Dedifferentiated amniotic fluid mesenchymal stem cell (primary cell): ENCODE measurements around the gene LIG1.

Experiments used
- DNase-seq: peaks from one replicate; pipeline ENCODE4 v3.0.0-alpha.2; 2016; ENCODE audit errors: extremely low spot score

The LIG1 gene

GRCh38 chr19:48169939-48170803, at the start of gene LIG1, which contains the start of gene ZSWIM9:
TSS of gene LIG1 (minus strand) at chr19:48170344. CDS start at chr19:48165566, 4,778 bp downstream.
TSS of gene ZSWIM9 (plus strand) at chr19:48170680. CDS start at chr19:48171803, 1,123 bp downstream.
- DNase-seq: peak; percentile 94

DNA sequence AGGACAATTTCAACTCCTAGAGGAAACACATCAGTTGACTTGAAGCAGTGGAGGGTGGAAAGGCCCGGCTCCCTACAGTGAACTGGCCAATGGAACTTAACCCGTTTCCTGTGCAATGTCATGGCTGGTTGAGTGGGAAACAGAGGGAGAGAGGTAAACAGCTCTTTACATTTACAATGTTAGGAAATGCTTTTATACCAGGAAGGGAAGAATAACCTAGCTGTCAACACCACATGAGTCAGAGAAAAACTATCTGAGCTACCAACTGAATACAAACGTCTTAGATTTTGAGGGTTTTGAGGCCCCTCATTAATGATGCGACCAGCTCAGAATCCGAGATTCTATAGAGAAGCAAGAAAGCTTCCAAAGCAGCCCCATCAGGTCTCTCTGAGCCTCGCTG, 48.9 kb upstream of the LIG1 start:
- DNase-seq: no peak

DNA sequence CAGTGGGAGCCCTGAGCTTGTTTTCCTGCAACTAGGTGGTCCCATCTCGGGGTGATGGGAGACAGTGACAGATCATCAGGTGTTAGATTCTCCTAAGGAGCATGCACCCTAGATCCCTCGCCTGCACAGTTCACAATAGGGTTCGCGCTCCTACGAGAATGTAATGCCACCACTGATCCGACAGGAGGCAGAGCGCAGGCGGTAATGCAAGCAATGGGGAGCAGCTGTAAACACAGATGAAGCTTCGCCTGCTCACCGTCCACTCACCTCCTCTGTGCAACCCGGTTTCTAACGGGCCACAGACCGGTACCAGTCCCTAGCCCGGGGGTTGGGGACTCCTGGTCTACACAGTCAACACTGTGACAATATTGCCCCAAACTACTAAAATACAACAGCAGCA, 46.8 kb upstream of the LIG1 start:
- no peak for DNase-seq

DNA sequence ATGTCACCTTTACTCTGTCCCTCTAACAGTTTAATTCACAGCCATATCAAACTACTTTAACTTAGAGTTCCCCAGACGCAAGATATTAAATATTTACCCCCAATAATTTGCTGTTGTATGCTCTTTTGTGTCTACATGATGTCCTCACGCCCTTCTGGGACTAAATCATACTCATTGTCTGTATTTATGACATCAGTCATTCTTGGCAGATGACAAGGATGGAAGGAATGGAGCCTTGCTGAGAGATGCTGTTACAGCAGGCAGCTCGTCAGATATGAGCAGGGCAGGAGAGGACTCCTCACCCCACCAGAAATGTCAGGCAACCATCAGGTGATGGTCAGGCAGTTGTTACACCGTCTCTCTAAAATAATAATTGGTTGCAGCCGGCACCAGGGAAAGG, 43.8 kb upstream of the LIG1 start:
- no peak for DNase-seq

- no peak for DNase-seq
Measured at GRCh38 chr19:48210005-48210404, 39.9 kb upstream of the LIG1 start.

- DNase-seq: no peak
Measured at GRCh38 chr19:48206397-48207093, 36.4 kb upstream of the LIG1 start.

DNA sequence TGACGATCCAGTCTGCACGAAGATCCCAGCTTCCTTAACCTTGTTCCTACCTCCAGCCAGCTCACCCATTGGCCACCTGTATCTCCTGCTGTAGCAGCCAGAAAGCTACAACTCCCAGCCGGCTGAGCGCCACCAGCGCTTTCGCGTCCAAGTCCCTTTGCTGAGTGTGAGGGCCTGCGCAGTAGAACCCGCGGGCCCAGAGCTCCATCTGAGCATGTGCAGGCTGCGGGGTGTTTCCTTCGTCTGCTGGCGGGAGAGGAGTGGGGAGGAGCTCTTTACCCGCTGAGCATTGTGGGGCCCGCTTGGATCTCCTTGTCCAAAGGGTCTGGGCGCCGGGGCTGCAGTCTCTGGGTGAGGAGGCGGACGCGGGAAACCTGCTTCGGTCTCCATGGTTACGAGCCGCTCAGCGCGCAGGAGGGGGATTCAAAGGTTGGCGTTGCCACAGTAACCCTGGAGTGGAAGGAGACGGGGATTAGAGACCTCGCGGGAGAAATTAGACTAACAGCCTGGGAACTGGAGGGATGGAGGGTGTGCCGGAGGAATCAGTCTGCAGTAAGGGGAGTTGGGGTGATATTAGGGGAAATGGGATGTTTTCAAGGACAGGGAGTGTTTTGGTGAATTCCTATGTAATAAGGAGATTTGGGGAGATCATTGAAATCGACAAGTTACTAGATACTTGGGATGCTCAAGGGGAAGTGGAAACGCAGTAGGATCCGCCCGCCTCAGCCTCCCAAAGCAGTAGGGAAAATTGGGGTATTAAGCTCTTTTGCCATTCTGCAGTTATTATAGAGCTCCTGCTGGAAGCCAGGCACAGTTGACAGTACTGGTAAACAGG, 33.9 kb upstream of the LIG1 start:
- peak; percentile 95 for DNase-seq

DNA sequence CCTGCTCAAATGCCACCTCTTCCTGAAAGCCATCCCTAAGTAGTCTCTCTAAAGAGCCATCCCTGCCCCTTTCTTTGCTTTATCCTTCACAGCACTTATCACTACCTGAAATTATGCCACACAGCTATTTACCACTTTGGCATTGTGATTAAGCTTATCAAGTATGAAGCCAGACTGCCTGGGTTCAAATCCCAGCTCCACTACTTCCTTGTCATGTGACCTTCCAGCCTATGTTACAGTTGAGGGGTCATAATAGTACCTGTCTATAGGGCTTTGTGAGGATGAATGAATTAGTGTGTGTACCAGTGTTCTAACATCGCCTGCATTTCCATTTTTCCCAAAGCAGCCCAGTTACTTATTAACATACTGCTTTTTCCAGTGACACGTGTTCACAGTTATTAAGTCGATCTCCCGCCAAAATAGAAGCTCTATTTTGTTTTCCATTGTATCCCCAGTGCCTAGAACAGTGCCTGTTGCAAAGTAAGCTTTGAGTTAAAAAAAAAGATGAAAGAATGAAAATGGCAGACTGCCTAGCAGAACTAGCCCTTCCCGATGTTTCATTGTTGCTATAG, 33.2 kb upstream of the LIG1 start:
- no peak for DNase-seq

DNA sequence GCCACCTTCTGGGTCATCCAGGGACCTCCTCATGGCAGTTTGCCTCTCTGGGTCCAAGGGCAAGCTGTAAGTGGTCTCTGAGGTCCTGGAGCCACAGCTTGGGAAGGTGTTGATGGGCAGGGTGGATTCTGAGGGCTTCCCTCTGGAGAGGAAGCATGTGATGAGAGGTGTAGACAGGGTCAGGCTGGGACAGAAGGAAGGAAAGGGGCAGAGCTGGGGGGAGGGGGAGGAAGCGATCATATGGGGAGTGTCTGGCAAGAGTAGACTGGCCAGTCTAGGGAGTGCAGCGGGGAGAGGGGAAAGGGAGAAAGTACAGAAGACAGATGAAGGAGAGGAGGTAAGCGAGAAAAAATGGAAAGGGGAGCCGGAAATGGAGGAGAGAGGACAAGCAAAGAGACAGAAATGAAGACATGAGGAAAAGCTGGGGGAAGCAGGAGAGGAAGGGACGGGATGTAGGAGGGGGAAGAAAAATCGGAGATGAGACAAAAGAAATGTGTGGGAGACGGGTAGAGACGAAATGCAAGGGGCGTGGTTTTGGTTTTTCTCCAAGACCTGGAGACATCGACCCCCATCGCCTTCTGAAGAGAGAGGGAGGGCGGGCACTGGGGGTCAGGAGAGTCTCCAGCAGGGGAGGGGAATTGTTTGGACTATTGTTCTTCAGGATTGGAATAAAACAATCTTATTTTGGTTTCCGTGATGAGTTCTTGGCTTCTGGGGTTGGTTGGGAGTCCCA, 27.0 kb upstream of the LIG1 start:
- DNase-seq: no peak

GRCh38 chr19:48196321-48196763, 26.2 kb upstream of the LIG1 start:
- no peak for DNase-seq

DNA sequence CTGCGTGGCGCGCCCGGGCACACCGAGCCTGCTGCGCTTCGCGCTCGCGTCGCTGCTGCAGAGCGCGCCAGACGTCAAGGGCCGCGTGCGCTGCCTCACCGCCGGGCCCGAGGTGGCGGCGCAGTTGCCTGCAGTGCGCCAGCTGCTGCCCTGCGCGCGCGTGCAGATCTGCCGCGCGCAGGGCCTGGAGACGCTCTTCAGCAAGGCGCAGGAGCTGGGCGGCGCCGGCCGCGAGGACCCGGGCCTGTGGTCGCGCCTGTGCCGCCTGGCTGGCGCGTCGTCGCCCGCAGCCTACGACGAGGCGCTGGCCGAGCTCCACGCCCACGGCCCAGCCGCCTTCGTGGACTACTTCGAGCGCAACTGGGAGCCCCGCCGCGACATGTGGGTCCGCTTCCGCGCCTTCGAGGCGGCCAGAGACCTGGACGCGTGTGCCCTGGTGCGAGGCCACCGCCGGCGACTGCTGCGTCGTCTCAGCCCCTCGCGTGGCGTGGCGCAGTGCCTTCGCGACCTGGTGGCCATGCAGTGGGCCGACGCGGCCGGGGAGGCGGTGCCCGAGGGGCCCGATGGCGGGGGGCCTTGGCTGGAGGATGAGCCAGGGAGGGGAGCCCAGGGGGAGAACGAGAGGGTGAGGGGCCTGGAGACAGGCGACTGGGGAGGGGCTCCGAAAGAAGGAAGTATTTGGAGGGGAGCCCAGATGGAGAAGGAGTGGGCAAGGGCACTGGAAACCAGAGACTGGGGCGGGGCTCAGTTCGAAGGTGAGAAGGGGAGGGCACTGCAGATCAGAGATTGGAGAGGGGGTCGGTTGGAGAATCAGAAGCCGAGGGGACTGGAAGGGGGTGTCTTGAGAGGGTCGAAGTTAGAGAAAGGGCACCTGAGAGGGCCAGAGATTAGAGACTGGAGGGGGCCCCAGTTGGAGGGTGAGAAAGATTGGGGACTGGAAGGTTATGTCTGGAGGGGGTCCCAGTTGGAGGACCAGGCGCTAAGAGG, 25.0 kb upstream of the LIG1 start:
- DNase-seq: no peak

DNA sequence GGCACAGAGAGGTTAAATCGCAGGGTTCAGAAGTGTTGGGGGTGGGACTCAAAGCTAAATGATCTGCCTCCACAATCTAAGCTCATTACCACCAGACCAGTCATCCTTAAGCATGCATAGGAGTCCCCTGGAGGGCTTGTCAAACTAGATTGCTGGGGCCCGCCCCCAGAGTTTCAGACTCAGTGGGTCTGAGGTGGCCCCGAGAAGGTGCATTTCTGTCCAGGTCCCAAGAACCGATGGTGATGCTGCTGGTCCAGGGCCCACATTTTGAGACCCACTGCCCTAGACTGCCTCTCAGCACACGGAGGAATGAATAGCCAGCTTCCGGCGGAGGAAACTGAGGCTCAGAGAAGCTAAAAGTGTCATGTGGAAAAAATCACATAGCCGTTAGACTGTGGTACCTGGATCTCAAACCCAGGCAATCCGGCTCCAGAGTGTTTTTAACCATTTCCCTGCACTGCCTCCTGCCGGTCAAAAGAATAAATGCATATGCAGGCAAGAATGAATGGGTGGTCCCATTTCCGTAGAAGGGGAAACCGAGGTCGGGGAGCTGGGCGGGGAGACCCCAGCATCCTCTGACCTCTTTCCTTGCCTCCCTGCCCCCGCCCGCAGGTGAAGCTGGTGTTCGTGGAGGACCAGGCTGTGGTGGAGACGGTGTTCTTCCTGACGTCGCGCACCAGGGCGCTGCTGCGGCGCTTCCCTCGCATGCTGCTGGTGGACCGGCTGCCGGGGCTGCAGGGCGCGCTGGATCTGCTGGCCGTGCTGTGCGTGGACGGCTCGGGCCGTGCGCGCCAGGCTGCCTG, 24.1 kb upstream of the LIG1 start:
- no peak for DNase-seq

DNA sequence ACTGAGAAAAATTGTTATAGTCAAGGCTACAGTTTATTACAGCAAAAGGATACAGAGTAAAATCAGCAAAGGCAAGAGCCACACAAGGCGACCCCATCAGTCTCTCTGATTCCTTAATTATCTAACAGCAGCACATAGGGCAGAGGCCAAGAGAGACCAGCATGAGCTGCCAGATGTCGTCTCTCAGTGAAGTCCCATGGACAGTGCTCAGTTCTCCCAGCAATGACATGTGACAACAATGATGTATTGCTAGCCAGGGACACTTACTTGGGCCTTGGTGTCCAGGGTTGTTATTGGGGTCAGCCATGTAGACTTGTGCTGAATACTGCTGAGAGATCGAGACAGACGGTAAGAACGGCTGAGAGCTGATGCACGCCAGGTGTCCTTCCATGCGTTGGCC, 22.6 kb upstream of the LIG1 start:
- DNase-seq: no peak

DNA sequence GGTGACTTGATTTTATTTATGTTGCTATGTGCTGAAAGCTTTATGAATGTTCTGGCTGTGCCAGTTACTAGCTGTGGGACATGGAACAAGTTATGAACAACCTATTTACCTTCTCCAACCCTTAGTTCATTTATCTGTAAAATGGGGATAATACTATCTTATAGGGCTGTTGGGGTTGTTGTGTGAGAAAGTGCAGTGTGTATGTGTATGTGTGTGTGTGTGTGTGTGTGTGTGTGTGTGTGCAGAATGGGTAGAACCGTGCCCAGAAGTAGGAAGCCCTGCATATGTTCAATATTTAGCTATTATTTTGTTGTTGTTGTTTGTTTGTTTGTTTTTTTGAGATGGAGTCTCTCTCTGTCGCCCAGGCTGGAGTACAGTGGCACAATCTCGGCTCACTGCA, 20.7 kb upstream of the LIG1 start:
- no peak for DNase-seq

- DNase-seq: no peak
Measured at GRCh38 chr19:48190288-48190884, 20.2 kb upstream of the LIG1 start.

DNA sequence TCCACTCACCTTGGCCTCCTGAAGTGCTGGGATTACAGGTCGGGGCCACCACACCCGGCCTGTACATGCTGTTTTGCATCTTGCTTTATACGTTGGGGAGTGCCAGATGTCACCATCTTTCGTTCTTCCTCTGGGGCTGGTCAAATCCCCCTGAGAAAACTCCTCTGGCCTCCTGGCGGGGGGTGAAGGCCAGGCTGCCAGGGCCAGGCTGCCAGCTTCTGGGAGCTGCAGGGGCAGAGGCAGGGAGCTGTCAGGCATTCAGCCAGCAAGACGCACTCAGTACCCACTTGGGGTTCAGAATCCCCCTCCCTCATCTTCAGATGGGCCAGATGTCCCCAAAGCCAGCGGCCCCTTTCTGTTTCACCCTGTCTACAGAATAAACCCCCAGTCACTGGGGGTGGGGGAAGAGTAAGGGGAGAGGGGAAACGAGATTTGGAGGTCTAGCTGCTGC, 16.4 kb upstream of the LIG1 start:
- DNase-seq: no peak

DNA sequence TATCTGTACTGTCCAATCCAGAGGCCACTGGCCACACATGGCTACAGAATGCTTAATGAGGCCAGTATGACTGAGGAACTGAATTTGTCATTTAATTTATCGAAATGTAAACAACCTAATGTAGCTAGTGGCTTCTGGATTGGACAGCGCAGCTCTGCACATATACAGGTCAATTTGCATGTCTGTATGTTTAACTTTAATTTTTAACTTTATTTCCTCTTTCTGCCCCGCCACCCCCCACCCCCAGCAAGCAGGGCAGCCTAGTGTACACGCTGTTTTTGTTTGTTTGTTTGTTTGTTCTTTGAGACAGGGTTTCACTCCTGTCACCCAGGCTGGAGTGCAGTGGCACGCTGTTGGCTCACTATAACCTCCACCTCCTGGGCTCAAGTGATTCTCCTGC, 15.9 kb upstream of the LIG1 start:
- no peak for DNase-seq

DNA sequence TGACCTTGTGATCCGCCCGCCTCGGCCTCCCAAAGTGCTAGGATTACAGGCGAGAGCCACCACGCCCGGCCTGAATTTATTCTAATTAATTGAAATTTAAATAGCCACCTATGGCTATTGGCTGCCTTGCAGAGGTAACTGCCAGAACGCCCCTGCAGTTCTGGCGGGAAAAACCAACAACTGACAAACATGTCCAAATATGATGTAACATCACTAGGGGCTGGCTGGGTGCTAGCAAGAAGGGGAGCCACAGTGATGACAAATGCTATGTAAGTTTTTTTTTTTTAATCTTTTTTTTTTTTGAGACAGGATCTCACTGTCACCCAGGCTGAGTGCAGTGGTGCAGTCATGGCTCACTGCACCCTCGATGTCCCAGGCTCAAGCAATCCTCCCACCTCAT, 13.2 kb upstream of the LIG1 start:
- DNase-seq: no peak

DNA sequence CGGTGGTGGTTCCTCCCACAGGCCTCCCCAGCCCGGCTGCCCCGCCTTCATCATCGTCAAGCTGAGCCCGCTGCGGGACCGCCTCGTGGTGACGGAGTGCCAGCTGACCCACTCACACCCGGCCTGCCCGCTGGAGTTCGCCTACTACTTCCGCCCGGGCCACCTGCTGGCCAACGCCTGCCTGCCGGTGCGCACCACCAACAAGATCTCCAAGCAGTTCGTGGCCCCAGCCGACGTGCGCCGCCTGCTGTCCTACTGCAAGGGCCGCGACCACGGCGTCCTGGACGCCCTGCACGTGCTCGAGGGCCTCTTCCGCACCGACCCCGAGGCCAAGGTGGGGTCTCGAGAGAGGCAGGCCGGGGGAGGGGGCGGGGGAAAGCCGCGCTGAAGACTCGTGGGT, 12.3 kb upstream of the LIG1 start:
- DNase-seq: no peak
